Left lung (tissue), 10 donors: ENCODE data around the gene TMUB1. TPM values are rescaled to one million over a fixed set of nuclear protein-coding genes. Genes with fewer than 3 reads are reported as not detected.

Experiments
- ATAC-seq: fragments of 200-7000 bp; cut with Tn5 transposase; one replicate; pipeline ENCODE4 v1.9.1; 2020; ENCODE audit warnings: moderate library complexity
- DNase-seq, 4 donors: peaks; one replicate each; pipeline ENCODE4 v3.0.0-alpha.2; 2013 to 2020
- H3K27ac ChIP-seq, 2 donors: fragments of 200-600 bp; sonication (generic) in 1 of 2; one replicate each; pipeline versions ENCODE4 v1.5.0 to v1.8.0; 2020 to 2021
- H3K27me3 ChIP-seq, 2 donors: fragments of 200-600 bp; sonication (generic) in 1 of 2; one replicate each; pipeline versions ENCODE4 v1.5.0 to v1.8.0; 2020 to 2021
- H3K36me3 ChIP-seq, 2 donors: fragments of 200-600 bp; sonication (generic) in 1 of 2; one replicate each; pipeline versions ENCODE4 v1.5.0 to v1.8.0; 2020 to 2021
- H3K4me1 ChIP-seq, 2 donors: fragments of 200-600 bp; one replicate each; pipeline ENCODE4 v1.8.0; 2021
- H3K4me3 ChIP-seq, 2 donors: fragments of 200-600 bp; sonication (generic) in 1 of 2; one replicate each; pipeline versions ENCODE4 v1.5.0 to v1.8.0; 2020 to 2021; ENCODE audit warnings: mild to moderate bottlenecking in 1 of 2
- H3K9me3 ChIP-seq, 2 donors: fragments of 200-600 bp; sonication (generic) in 1 of 2; one replicate each; pipeline versions ENCODE4 v1.5.0 to v1.8.0; 2020 to 2021
- intact Hi-C, 2 donors: fragments of 100-400 bp; cut with DNase I; formaldehyde crosslinking; loops; one replicate each; pipeline versions ENCODE4 v1.11.2 to v1.14.2; 2022
- polyA plus RNA-seq, 6 donors: library from polyadenylated mRNA; unstranded; fragments of 120-200 nt; gene quantifications; one replicate each; pipeline ENCODE4 v1.2.1, GENCODE V29; 2013; ENCODE audit not compliant: insufficient read length in 6 of 6
- total RNA-seq, 2 donors: library from RNA; stranded (reverse); fragmentation: NEBNext Ultra II Directional; extraction: Animal tissue kit (Norgen Biotek cat#: 25700); gene quantifications; one replicate each; pipeline ENCODE4 v1.2.1, GENCODE V29; 2021
- TF ChIP-seq, protein P1 (sequence below), 2 donors: fragments of 200-600 bp; sonication (generic) in 1 of 2; IDR thresholded peaks; one replicate each; pipeline versions ENCODE4 v1.5.0 to v1.8.0; 2021; ENCODE audit warnings: antibody characterized with exemption in 2 of 2
- donor health status: DM: no; HTN: yes; CAD: no.
- donor health status: DM: no; HTN: no; CAD: no.

Gene TMUB1
- total and polyA plus RNA-seq, 8 donors, result 21.2 to 49.1 (median 24.5) TPM

DNA sequence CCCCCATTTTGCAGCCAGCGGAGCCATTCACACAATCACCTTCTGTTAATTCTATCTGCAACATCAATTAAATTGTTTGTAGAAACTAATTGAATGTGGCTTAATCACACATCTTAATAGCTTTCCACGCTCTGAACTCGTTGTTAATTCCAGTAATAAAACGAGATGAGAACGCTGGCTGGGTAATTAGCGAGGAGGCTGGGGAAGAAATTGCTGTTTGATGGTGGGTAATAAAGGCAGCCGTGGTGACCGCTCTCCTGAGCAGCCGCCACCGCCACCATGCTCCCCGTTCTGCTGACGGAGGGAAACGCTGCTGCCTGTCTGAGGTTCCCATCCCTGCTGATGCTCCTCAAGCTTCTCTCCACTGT is 47.9 kb upstream of the TMUB1 start:
- intact Hi-C loops, result no loop called here
- Histone ChIP-seq H3K27me3 (no peaks in the 10 kb centered on the region), H3K36me3 (peaks cover 0 to 95% of the 10 kb centered on the region in 2 donors), H3K9me3 (no peaks in the 10 kb centered on the region), H3K27ac (no peak overlapping the region), H3K4me3 (no peak overlapping the region), H3K4me1 (no peaks in the 10 kb centered on the region)
- no peak for ATAC-seq
- no peak for DNase-seq
- TF ChIP-seq, protein P1, sequence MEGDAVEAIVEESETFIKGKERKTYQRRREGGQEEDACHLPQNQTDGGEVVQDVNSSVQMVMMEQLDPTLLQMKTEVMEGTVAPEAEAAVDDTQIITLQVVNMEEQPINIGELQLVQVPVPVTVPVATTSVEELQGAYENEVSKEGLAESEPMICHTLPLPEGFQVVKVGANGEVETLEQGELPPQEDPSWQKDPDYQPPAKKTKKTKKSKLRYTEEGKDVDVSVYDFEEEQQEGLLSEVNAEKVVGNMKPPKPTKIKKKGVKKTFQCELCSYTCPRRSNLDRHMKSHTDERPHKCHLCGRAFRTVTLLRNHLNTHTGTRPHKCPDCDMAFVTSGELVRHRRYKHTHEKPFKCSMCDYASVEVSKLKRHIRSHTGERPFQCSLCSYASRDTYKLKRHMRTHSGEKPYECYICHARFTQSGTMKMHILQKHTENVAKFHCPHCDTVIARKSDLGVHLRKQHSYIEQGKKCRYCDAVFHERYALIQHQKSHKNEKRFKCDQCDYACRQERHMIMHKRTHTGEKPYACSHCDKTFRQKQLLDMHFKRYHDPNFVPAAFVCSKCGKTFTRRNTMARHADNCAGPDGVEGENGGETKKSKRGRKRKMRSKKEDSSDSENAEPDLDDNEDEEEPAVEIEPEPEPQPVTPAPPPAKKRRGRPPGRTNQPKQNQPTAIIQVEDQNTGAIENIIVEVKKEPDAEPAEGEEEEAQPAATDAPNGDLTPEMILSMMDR (IDR thresholded peaks at IDR 0.05), result no peak

DNA sequence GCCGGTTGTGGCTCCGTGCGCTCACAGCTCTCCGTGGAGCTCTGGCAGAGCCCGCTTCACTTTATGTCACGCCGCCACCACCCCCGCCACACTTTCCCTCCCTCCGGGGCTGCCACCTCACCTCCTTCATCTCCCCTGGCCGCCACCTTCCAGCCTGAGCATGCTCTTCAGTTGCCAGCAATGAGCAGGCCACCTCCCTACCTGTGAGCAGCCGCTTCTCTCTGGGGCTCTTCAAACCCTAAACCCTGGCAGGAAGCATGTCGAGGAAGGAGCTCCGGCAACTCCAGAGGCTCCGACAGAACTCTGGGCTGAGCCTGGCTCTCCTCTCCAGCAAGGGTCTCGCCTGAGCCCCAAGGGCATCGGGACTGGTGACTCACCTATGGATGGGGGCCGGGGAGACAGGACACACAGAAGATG is 47.5 kb upstream of the TMUB1 start:
- intact Hi-C loops, result no loop called here
- H3K36me3 ChIP-seq, result peaks cover 0 to 94% of the 10 kb centered on the region in 2 donors
- H3K27me3 ChIP-seq, result no peaks in the 10 kb centered on the region
- no peak overlapping the region for H3K27ac ChIP-seq
- DNase-seq (peak in 1 of 4 donors; percentile 49), ATAC-seq (no peak)
- peaks cover 0 to 4% of the 10 kb centered on the region in 2 donors for H3K4me1 ChIP-seq
- TF ChIP-seq, protein P1 (IDR thresholded peaks at IDR 0.05), result no peak
- H3K4me3 ChIP-seq, result no peak overlapping the region
- H3K9me3 ChIP-seq, result no peaks in the 10 kb centered on the region

DNA sequence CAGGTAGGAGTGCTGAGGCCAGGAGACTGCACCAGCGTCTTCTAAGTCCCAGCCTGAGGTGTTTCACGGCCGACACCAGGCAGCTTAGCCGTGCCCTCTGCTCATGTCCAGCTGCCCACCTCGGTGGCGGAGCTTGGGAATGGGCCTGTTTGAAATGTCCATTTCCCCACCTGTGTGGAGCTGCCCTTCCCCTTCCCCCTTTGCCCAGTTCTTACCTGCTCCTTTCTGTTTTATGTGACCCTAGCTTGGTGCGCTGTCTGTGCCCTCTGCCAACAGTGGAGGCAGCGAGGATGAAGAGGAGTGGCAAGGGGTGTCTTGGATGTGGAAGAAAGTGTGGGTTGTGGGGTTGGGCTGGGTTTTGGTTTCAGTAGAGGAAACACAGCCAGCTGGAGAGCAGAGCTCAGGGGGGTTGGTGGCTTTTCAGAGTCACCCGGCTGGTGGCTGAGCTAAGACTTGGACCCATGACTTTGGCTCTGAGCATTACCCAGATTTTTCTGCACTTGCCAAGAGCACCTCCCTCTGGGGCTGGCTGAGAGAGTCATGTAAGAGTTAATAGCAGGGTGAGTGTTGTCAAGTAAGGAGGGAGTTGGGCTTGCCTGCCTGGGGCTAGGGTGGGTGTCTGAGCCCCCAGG is 46.8 kb upstream of the TMUB1 start:
- ATAC-seq (no peak), DNase-seq (peak in 1 of 4 donors; percentile 64)
- intact Hi-C loops, result loop anchor here in 1 of 2 donors (5.0 kb wide), 1 partner anchor 42 kb away; no protein-coding TSS in a partner anchor
- Histone ChIP-seq H3K27ac (no peak overlapping the region), H3K36me3 (peaks cover 0 to 94% of the 10 kb centered on the region in 2 donors), H3K27me3 (no peaks in the 10 kb centered on the region), H3K9me3 (no peaks in the 10 kb centered on the region), H3K4me1 (peaks cover 5 to 10% of the 10 kb centered on the region in 2 donors), H3K4me3 (no peak overlapping the region)
- TF ChIP-seq, protein P1 (IDR thresholded peaks at IDR 0.05), result no peak

DNA sequence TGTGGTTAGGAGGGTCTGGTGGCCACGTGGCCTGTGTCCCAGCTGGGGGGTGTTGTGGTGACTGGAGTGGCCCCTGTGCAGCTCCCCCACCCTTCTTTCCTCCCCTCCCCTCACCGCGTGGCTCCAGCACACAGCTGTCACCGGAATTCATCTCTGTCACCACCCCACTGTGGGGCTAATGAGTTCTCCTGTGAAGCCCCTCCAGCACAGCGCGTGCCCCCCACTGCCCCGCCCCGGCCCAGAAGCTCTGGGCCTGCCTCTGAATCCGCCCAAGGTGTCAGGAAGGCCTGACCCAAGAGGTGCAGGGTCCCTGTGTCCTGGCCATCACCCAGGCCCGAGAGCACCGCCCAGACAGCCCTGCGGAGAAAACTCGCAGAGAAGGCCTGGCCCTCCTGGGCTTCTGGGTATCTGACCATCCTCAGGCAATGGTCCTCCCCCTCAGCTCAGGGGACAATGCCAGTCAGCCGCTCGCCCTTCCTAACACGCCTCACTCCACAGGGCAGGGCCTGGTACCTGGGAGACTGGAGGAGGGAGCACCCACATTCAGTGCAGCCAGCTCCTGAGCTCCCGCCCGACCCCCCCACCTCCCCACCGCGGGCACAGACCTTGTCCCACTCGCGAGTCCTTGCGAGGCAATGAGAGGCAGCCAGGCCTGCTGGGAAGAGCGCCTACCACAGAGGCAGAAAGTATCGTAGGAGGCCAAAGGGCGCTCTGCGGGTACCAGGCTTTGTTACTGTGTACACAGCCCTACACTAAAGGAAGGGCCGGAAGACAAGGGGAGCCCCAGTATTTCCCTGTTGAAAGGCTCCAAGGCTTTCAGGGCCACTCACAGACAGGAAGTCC is 46.0 kb upstream of the TMUB1 start:
- Histone ChIP-seq H3K9me3 (no peaks in the 10 kb centered on the region), H3K4me3 (no peak overlapping the region), H3K4me1 (peaks cover 6 to 10% of the 10 kb centered on the region in 2 donors), H3K27me3 (no peaks in the 10 kb centered on the region), H3K27ac (no peak overlapping the region), H3K36me3 (peaks cover 0 to 94% of the 10 kb centered on the region in 2 donors)
- TF ChIP-seq, protein P1 (IDR thresholded peaks at IDR 0.05), result no peak
- intact Hi-C loops, result loop anchor here in 1 of 2 donors (5.0 kb wide), 1 partner anchor 43 kb away; no protein-coding TSS in a partner anchor
- ATAC-seq (no peak), DNase-seq (peak in 1 of 4 donors; percentile 57)

DNA sequence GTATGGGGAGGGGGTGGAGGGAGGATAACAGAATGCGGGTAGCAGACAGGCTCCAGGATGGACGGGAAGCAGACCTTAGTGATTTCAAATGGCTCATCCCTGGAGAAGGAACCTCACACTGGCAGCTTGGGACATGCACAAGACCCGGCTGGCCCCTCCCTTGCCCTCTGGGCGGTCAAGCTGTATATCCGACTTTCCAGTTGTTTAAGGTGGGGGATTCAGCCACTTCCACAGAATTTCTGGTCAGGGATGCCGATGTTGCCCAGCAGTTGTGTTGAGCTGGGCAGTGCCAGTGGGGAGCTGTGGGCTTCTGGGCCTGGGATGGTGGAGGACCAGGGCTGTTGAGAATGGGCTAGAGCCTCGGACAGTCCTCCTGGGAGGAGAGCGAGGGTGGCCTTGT is 45.4 kb upstream of the TMUB1 start:
- TF ChIP-seq, protein P1 (IDR thresholded peaks at IDR 0.05), result no peak
- H3K4me1 ChIP-seq, result peaks cover 10 to 12% of the 10 kb centered on the region in 2 donors
- no peak overlapping the region for H3K27ac ChIP-seq
- H3K4me3 ChIP-seq, result no peak overlapping the region
- no peaks in the 10 kb centered on the region for H3K9me3 ChIP-seq
- H3K27me3 ChIP-seq, result no peaks in the 10 kb centered on the region
- intact Hi-C loops, result loop anchor here in 1 of 2 donors (5.0 kb wide), 1 partner anchor 44 kb away; no protein-coding TSS in a partner anchor
- peaks cover 0 to 94% of the 10 kb centered on the region in 2 donors for H3K36me3 ChIP-seq
- ATAC-seq (no peak), DNase-seq (peak in 1 of 4 donors; percentile 35)
